HG02943 (cell line): ENCODE results near the gene ANKRD17.
A peak's percentile ranks its signal among the peaks of the same experiment; 100 is the strongest.
"Not testable (repeated sequence)": the region's sequence is repeated elsewhere in the genome, so short reads cannot be mapped to it uniquely, and the experiment has no call there.

ENCODE experiments used
- ATAC-seq: cut with Tn5 transposase; IDR thresholded peaks from one replicate; pipeline ENCODE4 v1.9.1; 2021; ENCODE audit warnings: mild to moderate bottlenecking, low read depth, moderate library complexity; ENCODE audit not compliant: unreplicated experiment

Gene ANKRD17

DNA sequence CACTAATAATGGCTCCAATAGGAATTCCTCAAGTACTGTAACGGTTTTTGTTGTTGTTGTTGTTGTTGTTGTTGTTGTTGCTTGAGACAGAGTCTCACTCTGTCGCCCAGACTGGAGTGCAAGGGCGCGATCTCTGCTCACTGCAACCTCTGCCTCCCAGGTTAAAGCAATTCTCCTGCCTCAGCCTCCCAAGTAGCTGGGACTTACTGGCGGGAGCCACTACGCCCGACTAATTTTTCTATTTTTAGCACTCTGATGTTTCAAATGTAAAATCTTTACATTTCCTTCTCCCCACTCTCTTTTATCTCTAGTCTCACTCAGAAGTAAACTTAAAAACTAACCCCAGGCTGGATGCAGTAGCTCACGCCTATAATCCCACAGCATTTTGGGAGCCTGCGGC is 8.0 kb downstream of the ANKRD17 start:
- ATAC-seq, result no peak

- ATAC-seq, result no peak
Measured at GRCh38 chr4:73248821-73249220, 9.8 kb downstream of the ANKRD17 start.

GRCh38 chr4:73248416-73248815 is 10.2 kb downstream of the ANKRD17 start:
- no peak for ATAC-seq

DNA sequence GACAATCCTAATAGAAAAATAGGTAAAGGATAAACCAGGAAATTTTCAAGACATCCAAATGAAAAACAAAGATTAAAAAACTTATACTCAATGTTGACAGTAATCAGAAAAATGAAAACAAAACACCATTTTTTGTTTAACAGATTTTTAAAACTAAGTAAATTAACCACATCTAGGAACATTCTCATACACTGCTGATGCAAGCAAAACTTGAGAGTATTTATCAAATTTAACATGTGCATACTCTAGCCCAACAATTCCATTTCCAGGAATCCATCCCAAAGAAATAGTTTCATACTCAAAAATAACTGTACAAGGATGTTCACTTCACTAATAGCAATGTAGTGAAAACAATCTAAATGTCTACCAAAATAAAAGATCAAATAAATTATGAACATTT is 11.5 kb downstream of the ANKRD17 start:
- ATAC-seq, result no peak

DNA sequence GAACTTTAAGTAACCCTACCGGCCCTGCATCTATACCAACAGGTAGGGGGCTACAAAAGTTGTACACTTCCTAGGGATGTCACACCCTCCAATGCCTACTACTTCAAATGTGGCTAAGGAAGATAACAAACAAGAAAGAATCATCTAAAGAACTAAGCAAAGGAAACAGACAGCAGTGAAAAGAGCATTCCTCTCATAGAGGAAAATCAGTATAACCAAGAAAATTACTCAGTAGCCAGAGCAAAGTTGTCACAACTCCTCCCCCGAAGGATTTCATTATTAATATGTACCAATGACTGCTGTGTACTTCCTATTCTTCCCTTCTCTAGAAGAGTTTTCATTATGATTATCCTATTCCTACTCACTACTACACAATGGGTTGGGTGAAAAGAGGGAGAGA is 12.6 kb downstream of the ANKRD17 start:
- ATAC-seq, result no peak

GRCh38 chr4:73244945-73245601 is 13.5 kb downstream of the ANKRD17 start:
- ATAC-seq, result no peak

DNA sequence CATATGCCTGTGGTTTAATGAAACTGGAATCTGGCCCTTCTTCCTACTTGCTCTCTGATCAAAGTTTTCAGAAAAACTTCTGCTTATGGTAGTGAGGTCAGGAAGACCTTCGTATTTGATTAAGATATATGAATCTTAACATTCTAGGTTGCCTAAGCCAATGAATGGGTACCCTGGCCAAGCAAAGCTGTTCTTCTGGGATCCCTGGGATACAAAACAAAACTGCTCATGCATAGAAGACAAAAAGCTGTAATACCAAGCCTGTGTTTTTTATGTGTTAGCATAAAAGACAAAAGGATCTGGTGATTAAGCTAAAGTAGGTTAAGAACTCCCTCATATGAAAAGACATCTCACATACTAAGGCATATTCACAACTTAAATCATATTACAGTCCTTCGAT is 21.6 kb downstream of the ANKRD17 start:
- ATAC-seq, result no peak

GRCh38 chr4:73236151-73236550 is 22.4 kb downstream of the ANKRD17 start:
- no peak for ATAC-seq

DNA sequence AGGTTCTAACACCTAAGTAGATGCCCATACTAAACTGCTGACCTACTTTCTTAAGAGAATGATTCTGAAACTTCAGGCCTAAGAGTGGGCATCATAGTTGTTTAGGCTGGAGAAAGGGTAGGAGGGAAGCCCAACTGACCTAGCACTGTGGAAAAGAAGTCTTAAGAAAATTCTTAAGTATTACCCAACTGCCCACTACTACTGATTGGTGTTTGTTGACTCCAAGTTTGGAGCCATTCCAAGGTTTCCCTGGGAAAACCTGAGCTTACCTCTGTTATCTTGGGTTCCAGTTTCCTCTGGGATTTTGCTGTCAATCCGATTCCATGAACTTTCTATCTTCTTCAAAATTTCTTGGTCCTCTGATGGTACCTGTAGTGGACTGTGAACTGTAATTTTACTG is 23.9 kb downstream of the ANKRD17 start:
- no peak for ATAC-seq

- ATAC-seq, result no peak
Measured at GRCh38 chr4:73231518-73232487, 26.8 kb downstream of the ANKRD17 start.

GRCh38 chr4:73230865-73231517 is 27.6 kb downstream of the ANKRD17 start:
- no peak for ATAC-seq

- not testable (repeated sequence) for ATAC-seq
Measured at GRCh38 chr4:73228800-73229199, 29.8 kb downstream of the ANKRD17 start.

DNA sequence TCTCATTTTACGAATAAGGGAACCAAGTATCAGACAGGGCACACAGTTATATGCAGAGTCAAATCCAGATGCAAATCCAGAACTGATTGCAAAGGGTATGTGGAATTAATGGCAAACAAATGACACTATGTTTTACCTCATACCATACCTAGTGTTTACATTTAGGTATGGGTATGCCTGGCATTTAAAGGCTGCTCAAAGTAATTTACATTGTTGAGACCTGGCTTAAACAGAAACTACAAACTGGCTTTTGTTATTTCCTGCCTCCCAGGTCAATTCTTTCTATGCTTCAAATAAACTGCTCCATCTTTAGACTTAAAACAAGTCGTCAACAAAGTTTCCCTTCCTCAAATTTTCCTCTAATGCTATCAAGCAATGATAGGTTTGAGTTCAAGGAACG is 33.7 kb downstream of the ANKRD17 start:
- no peak for ATAC-seq

- ATAC-seq, result no peak
Measured at GRCh38 chr4:73223258-73223650, 35.3 kb downstream of the ANKRD17 start.

- peak; percentile 94 for ATAC-seq
Measured at GRCh38 chr4:73222466-73223257, 35.9 kb downstream of the ANKRD17 start.

DNA sequence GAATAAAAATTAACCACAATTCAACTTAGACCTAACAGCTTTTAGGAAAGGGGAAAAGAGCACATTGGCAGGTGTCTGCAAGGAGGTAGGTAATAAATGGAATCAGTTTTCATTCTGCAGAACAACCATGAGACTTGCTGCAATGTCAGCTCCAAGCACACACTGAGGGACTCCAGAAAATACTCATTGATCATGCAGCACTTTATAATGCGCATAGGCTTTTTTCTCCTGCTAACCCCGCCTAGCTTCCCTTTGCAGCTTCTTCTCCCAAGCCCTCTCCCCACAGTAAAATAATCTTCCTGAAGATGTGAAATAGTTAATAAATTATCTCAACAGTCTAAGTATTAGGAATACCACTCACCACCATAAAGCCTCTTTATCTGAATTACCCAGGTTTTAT is 36.9 kb downstream of the ANKRD17 start:
- ATAC-seq, result no peak

DNA sequence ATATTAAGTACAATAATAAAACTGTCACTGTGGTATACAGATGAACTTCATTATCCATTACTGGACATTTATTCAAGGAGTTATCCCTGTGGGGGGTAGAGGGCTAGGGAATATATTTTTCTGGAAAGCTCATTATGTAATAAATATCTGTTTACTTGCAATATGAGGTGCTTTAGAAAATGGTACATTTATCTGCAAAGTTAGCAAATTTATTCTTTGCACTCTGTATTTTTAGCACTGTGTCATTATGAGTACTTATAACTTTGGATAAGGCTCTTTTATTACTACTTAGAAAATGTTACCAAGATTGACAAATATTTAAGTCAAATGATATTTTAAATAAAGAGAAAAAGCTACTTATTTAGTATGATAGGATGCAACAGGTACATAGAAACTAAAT is 37.8 kb downstream of the ANKRD17 start:
- no peak for ATAC-seq

DNA sequence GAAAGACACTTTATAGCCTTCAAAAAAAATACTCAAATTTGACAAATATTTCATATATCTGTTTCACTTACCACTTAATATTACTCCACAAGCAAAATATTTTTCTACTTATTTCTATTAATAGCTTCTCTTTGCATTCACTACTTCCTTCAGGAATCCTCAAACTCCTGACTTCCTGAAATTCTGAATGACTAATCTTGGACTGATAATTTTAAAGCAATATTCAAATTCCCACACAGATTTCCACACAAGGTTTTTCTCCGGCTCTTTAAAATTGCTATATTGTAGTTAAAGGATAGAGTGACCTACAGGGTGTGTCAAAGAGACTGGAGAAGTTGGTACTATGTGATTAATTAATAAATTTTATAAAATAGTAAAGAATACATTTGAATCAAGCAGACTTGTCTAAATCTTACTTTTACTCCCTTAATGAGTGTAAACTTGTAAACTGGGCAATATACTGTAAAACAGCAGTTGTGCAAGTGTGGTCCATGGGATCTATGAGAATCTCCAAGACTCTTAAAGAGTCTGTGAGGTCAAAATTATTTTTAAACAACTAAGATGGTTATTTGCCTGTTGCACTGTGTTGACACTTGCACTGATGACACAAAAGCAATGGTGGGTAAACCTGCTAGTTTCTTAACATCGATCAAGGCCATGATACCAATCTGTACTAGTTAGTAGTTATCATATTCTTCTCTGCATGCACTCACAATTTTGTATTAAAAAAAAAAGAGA is 44.5 kb downstream of the ANKRD17 start:
- no peak for ATAC-seq

DNA sequence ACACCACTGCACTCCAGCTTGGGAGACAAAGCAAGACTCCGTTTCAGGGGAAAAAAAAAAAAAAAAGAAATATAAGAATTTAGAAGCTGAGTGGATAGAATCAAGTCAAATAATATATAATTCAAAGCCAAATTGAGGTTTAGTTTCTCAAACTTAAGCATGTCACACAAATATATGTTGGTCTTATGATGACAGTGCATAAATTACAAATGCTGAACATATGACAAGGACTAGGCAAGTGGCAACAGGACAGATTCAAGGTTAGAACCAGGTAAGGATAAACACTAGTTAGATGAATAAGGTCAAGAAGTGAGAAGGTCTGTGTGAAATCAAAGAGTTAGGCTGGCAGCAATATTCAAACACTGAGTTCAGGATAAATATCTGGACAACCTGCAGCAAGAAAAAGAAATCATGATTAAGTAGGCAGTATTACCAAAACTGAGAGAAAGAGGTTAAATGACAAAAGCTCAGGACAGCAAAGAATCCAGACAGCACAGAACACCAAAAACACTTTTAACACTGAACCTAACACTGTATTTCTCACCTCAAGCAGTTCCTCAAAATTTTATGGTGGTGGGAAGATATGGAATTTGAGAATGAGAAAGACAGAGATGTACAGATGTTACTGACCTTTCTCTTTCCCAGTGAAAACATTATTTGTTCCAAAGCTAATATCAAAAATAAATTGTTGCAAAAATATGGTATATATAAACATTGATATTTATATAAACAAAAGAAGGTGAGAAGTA is 45.4 kb downstream of the ANKRD17 start:
- ATAC-seq, result no peak
